SK-N-SH (cell line): ENCODE measurements around the gene CTNNA3. TPM values are rescaled to one million over a fixed set of nuclear protein-coding genes. Genes with fewer than 3 reads are reported as not detected.

Experiments
- CTCF ChIA-PET: fragments of 300-600, 350-600 bp; formaldehyde crosslinking; extraction: SDS; loops from one replicate; lab custom pipeline; 2021; lab: Yijun Ruan, JAX
- POLR2A ChIA-PET: fragments of 350-600 bp; sonication (Branson Sonifier 250); formaldehyde crosslinking; extraction: SDS; loops from one replicate; lab custom pipeline; 2020; ENCODE audit warnings: antibody characterized with exemption, inconsistent platforms; lab: Yijun Ruan, JAX
- DNase-seq: peaks from one replicate; pipeline ENCODE4 v3.0.0; 2012
- H2AFZ ChIP-seq: fragments of 200-600 bp; sonication (generic); 2 replicates; pipeline ENCODE4 v1.8.1; 2016; ENCODE audit warnings: antibody characterized with exemption, mild to moderate bottlenecking, low read depth
- H3F3A ChIP-seq: fragments of 200-600 bp; sonication (generic); replicated peaks from 2 replicates; pipeline ENCODE3; 2016; ENCODE audit warnings: antibody characterized with exemption, mild to moderate bottlenecking; ENCODE audit not compliant: insufficient read depth
- H3K27ac ChIP-seq, 2 experiments: fragments of 200-500 bp in 1 of 2; fragments of 200-600 bp in 1 of 2; sonication (Bioruptor generic) in 1 of 2; sonication (generic), shearing (Covaris generic) in 1 of 2; 2 replicates each; pipeline versions ENCODE4 v1.5.1 to v1.6.1; 2014 to 2016; ENCODE audit warnings: low read depth in 2 of 2, inconsistent platforms in 1 of 2, low read length in 1 of 2, mild to moderate bottlenecking in 1 of 2, mixed read lengths in 1 of 2
- H3K27me3 ChIP-seq: fragments of 200-600 bp; sonication (generic), shearing (Covaris generic); 2 replicates; pipeline ENCODE4 v1.6.1; 2016; ENCODE audit warnings: mixed run types; ENCODE audit not compliant: insufficient read depth
- H3K36me3 ChIP-seq, 2 experiments: fragments of 200-500 bp in 1 of 2; fragments of 200-600 bp in 1 of 2; sonication (Bioruptor generic) in 1 of 2; sonication (generic) in 1 of 2; replicated peaks in 1 of 2; 2 replicates each; pipeline versions ENCODE3 to v1.5.1; 2014 to 2016; ENCODE audit warnings: low read length in 1 of 2, mild to moderate bottlenecking in 1 of 2; ENCODE audit not compliant: insufficient read depth in 2 of 2, control insufficient read depth in 1 of 2
- H3K4me1 ChIP-seq, 2 experiments: fragments of 200-500 bp in 1 of 2; fragments of 200-600 bp in 1 of 2; sonication (Bioruptor generic) in 1 of 2; sonication (generic), shearing (Covaris generic) in 1 of 2; 2 replicates each; pipeline versions ENCODE4 v1.5.1 to v1.6.1; 2014 to 2016; ENCODE audit warnings: low read depth in 1 of 2, low read length in 1 of 2, mixed run types in 1 of 2; ENCODE audit not compliant: insufficient read depth in 2 of 2, control insufficient read depth in 1 of 2
- H3K4me2 ChIP-seq: fragments of 200-600 bp; sonication (generic), shearing (Covaris generic); 2 replicates; pipeline ENCODE4 v1.6.1; 2017; ENCODE audit warnings: mixed run types
- H3K4me3 ChIP-seq, 2 experiments: fragments of 200-500 bp in 1 of 2; fragments of 200-600 bp in 1 of 2; sonication (Bioruptor generic) in 1 of 2; sonication (generic), shearing (Covaris generic) in 1 of 2; 2 replicates each; pipeline versions ENCODE4 v1.5.1 to v1.8.1; 2014 to 2016; ENCODE audit warnings: low read depth in 2 of 2, inconsistent platforms in 1 of 2, low read length in 1 of 2, mild to moderate bottlenecking in 1 of 2, mixed read lengths in 1 of 2, moderate library complexity in 1 of 2
- H3K79me2 ChIP-seq: fragments of 200-600 bp; sonication (generic); 2 replicates; pipeline ENCODE4 v1.8.1; 2017; ENCODE audit warnings: mild to moderate bottlenecking; ENCODE audit not compliant: insufficient read depth
- H3K9ac ChIP-seq: fragments of 200-600 bp; sonication (generic); 2 replicates; pipeline ENCODE4 v1.6.1; 2017; ENCODE audit warnings: mixed run types
- H3K9me2 ChIP-seq: fragments of 200-600 bp; sonication (generic); 2 replicates; pipeline ENCODE4 v1.6.1; 2017; ENCODE audit warnings: mixed run types
- H3K9me3 ChIP-seq: fragments of 200-600 bp; sonication (generic); 2 replicates; pipeline ENCODE4 v1.6.1; 2017; ENCODE audit warnings: mixed run types, mild to moderate bottlenecking, moderate library complexity
- H4K20me1 ChIP-seq: fragments of 200-600 bp; sonication (generic); 2 replicates; pipeline ENCODE4 v1.6.1; 2017; ENCODE audit warnings: mild to moderate bottlenecking, mixed run types; ENCODE audit not compliant: insufficient read depth
- EZH2phosphoT487 ChIP-seq: fragments of 200-600 bp; sonication (generic); IDR thresholded peaks from 2 replicates; pipeline ENCODE4 v1.6.1; 2017; ENCODE audit warnings: low read depth, mixed run types, mild to moderate bottlenecking, antibody characterized with exemption, moderate library complexity, borderline replicate concordance
- FOXJ3 ChIP-seq: sonication (generic); formaldehyde crosslinking; IDR thresholded peaks from 2 replicates; pipeline ENCODE4 v1.5.1; 2020; ENCODE audit warnings: mild to moderate bottlenecking, missing genetic modification reagents
- FOXM1 ChIP-seq: IDR thresholded peaks from 2 replicates; pipeline ENCODE4 v1.4.0; 2012; ENCODE audit warnings: low read depth, mild to moderate bottlenecking
- GABPA ChIP-seq: IDR thresholded peaks from 2 replicates; pipeline ENCODE4 v1.4.0; 2012; ENCODE audit warnings: low read depth, mild to moderate bottlenecking
- JUND ChIP-seq: IDR thresholded peaks from 2 replicates; pipeline ENCODE4 v1.4.0; 2012
- MAX ChIP-seq: IDR thresholded peaks from 2 replicates; pipeline ENCODE4 v1.4.0; 2012; ENCODE audit warnings: low read depth
- MEF2A ChIP-seq: IDR thresholded peaks from 2 replicates; pipeline ENCODE4 v1.4.0; 2012; ENCODE audit warnings: low read depth, borderline replicate concordance
- MXI1 ChIP-seq: IDR thresholded peaks from 2 replicates; pipeline ENCODE4 v1.6.1; 2012; ENCODE audit warnings: mild to moderate bottlenecking, low read depth, low read length, improper control_type of control experiment
- RCOR1 ChIP-seq: fragments of 150-350 bp; IDR thresholded peaks from 2 replicates; pipeline ENCODE4 v1.6.1; 2017; ENCODE audit warnings: antibody characterized with exemption, low read length
- REST ChIP-seq: IDR thresholded peaks from 2 replicates; pipeline ENCODE4 v1.6.1; 2012; ENCODE audit warnings: mild to moderate bottlenecking, low read depth, low read length, moderate library complexity
- RXRA ChIP-seq: IDR thresholded peaks from 2 replicates; pipeline ENCODE4 v1.4.0; 2012; ENCODE audit warnings: low read depth, mild to moderate bottlenecking, borderline replicate concordance
- SIN3A ChIP-seq: IDR thresholded peaks from 2 replicates; pipeline ENCODE4 v1.6.1; 2012; ENCODE audit warnings: low read depth, mild to moderate bottlenecking, low read length, moderate library complexity, borderline replicate concordance
- SMC3 ChIP-seq: IDR thresholded peaks from 2 replicates; pipeline ENCODE4 v1.6.1; 2012; ENCODE audit warnings: low read depth, low read length, improper control_type of control experiment
- TEAD4 ChIP-seq: IDR thresholded peaks from 2 replicates; pipeline ENCODE4 v1.4.0; 2012; ENCODE audit warnings: mild to moderate bottlenecking, borderline replicate concordance; ENCODE audit not compliant: insufficient read depth
- USF1 ChIP-seq: IDR thresholded peaks from 2 replicates; pipeline ENCODE4 v1.4.0; 2012; ENCODE audit warnings: low read depth, borderline replicate concordance
- WGBS: methylation state at CpG from one replicate; pipeline ENCODE4 v1.1.6; 2017; ENCODE audit warnings: low lambda C conversion rate; 5-methylcytosine and 5-hydroxymethylcytosine counted together
- polyA plus RNA-seq, 3 experiments: library from polyadenylated mRNA; depleted of rRNA; stranded (reverse); fragments of >200 nt; gene quantifications; 2 replicates each; pipeline ENCODE4 v1.2.3, GENCODE V29; 2012
- TF ChIP-seq, protein P1 (sequence below): fragments of 150-350 bp; IDR thresholded peaks from 2 replicates; pipeline ENCODE4 v1.6.1; 2016; ENCODE audit warnings: mild to moderate bottlenecking, low read depth, low read length

Gene CTNNA3
- polyA plus RNA-seq, 1 of the 3 experiments (the other 2 are of a cell fraction) = not detected

DNA sequence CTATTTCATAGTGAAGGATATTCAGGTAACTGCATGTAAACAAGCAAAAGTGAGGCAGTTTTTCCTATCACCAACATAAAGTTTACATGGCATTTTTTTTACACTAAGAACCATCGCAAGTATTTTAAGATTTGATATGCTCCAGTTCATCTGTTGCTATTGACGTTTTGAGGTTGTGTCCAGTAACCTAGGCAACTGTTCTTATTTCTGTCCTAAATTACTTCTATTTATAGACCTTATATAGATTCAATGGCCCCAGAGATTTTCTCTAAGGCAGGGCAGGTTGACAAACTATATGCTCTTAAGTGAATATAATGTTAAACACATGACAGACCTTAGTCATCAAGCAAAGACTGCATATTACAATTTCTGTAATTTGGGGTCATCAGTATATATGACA is 1600.4 kb downstream of the CTNNA3 start:
- Histone ChIP-seq H3K27me3 (no peaks in the 10 kb centered on the region), H3K4me2 (no peak overlapping the region), H3K9me2 (no peaks in the 10 kb centered on the region), H3K9me3 (no peaks in the 10 kb centered on the region), H3K4me1 (no peaks in the 10 kb centered on the region), H3F3A (no peaks in the 10 kb centered on the region), H2AFZ (no peak overlapping the region), H3K36me3 (no peaks in the 10 kb centered on the region), H3K4me3 (no peak overlapping the region), H3K9ac (no peak overlapping the region), H3K27ac (no peak overlapping the region), H4K20me1 (no peaks in the 10 kb centered on the region), H3K79me2 (no peaks in the 10 kb centered on the region)
- no peak for DNase-seq
- ChIA-PET POLR2A (no interaction called here), CTCF (no interaction called here)
- TF ChIP-seq FOXJ3 (CRISPR knock-in tag) (no peak), MEF2A (no peak), REST (no peak), RXRA (no peak), FOXM1 (no peak), GABPA (no peak)
- WGBS = 55% methylated on average over 2 of the region's 2 CpGs

GRCh38 chr10:66085906-66086305 is 1610.1 kb downstream of the CTNNA3 start:
- WGBS = 0% methylated on average over 1 of the region's 1 CpG
- Histone ChIP-seq H3K27me3 (no peaks in the 10 kb centered on the region), H2AFZ (no peak overlapping the region), H4K20me1 (no peaks in the 10 kb centered on the region), H3F3A (no peaks in the 10 kb centered on the region), H3K36me3 (no peaks in the 10 kb centered on the region), H3K27ac (no peak overlapping the region), H3K79me2 (no peaks in the 10 kb centered on the region), H3K9ac (no peak overlapping the region), H3K4me3 (no peak overlapping the region), H3K4me1 (no peaks in the 10 kb centered on the region), H3K4me2 (no peak overlapping the region), H3K9me3 (no peaks in the 10 kb centered on the region), H3K9me2 (no peaks in the 10 kb centered on the region)
- no peak for DNase-seq
- ChIA-PET POLR2A (no interaction called here), CTCF (no interaction called here)
- no peak for TF ChIP-seq MAX
- TF ChIP-seq JUND = no peak
- no peak for TF ChIP-seq SMC3
- no peak for TF ChIP-seq TEAD4
- no peak for TF ChIP-seq MXI1
- TF ChIP-seq EZH2phosphoT487 = no peak
- no peak for TF ChIP-seq RCOR1
- TF ChIP-seq REST = no peak
- TF ChIP-seq FOXJ3 (CRISPR knock-in tag) = no peak
- no peak for TF ChIP-seq USF1
- TF ChIP-seq SIN3A = no peak
- TF ChIP-seq, protein P1, sequence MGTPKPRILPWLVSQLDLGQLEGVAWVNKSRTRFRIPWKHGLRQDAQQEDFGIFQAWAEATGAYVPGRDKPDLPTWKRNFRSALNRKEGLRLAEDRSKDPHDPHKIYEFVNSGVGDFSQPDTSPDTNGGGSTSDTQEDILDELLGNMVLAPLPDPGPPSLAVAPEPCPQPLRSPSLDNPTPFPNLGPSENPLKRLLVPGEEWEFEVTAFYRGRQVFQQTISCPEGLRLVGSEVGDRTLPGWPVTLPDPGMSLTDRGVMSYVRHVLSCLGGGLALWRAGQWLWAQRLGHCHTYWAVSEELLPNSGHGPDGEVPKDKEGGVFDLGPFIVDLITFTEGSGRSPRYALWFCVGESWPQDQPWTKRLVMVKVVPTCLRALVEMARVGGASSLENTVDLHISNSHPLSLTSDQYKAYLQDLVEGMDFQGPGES = no peak
